OCI-LY7 (cell line): ENCODE results near the gene MGMT. TPM values are rescaled to one million over a fixed set of nuclear protein-coding genes. Genes with fewer than 3 reads are reported as not detected.

Experiments
- BruUV-seq: library from RNA; stranded (reverse); fragments of 400-500 nt; replicated peaks from 2 replicates; lab custom pipeline; 2021; lab: Mats Ljungman, UMichigan
- CTCF ChIA-PET: fragments of 300-600 bp; sonication (Branson Sonifier 250); formaldehyde crosslinking; loops from one replicate; lab custom pipeline; 2022; ENCODE audit warnings: antibody characterized with exemption; ENCODE audit not compliant: unreplicated experiment; lab: Charles Lee
- POLR2A ChIA-PET: fragments of 300-600 bp; sonication (Branson Sonifier 250); formaldehyde crosslinking; loops from one replicate; lab custom pipeline; 2022; ENCODE audit warnings: antibody characterized with exemption; lab: Charles Lee
- DNase-seq: peaks from one replicate; pipeline ENCODE4 v3.0.0-alpha.2; 2015; ENCODE audit warnings: low spot score
- H2AFZ ChIP-seq: fragments of 200-600 bp; sonication (generic), shearing (Covaris generic); 2 replicates; pipeline ENCODE4 v1.6.1; 2014; ENCODE audit warnings: mild to moderate bottlenecking, antibody characterized with exemption, low read length, moderate library complexity
- H3K27ac ChIP-seq: fragments of 200-600 bp; sonication (generic); 2 replicates; pipeline ENCODE4 v1.5.1; 2014; ENCODE audit warnings: mixed run types, low read depth, mild to moderate bottlenecking, moderate library complexity, low read length, inconsistent platforms; ENCODE audit not compliant: poor library complexity, severe bottlenecking
- H3K36me3 ChIP-seq: fragments of 200-600 bp; sonication (generic); 2 replicates; pipeline ENCODE4 v1.6.1; 2014; ENCODE audit warnings: mild to moderate bottlenecking, antibody characterized with exemption, low read length, moderate library complexity, mixed read lengths; ENCODE audit not compliant: insufficient read depth
- H3K4me1 ChIP-seq: fragments of 200-600 bp; sonication (generic); 2 replicates; pipeline ENCODE4 v1.5.1; 2014; ENCODE audit warnings: mild to moderate bottlenecking, low read length; ENCODE audit not compliant: insufficient read depth, poor library complexity, severe bottlenecking
- H3K4me2 ChIP-seq: fragments of 200-600 bp; sonication (generic); 2 replicates; pipeline ENCODE4 v1.6.1; 2014; ENCODE audit warnings: mild to moderate bottlenecking, low read length
- H3K4me3 ChIP-seq: fragments of 200-600 bp; sonication (generic); 2 replicates; pipeline ENCODE4 v1.5.1; 2014; ENCODE audit warnings: mild to moderate bottlenecking, low read depth, low read length; ENCODE audit not compliant: poor library complexity, severe bottlenecking
- H3K79me2 ChIP-seq: fragments of 200-600 bp; sonication (generic); 2 replicates; pipeline ENCODE4 v1.6.1; 2016; ENCODE audit warnings: low read depth, mild to moderate bottlenecking, low read length, moderate library complexity, mixed read lengths; ENCODE audit not compliant: insufficient read depth
- H3K9me2 ChIP-seq: fragments of 200-600 bp; sonication (generic); 2 replicates; pipeline ENCODE4 v1.6.1; 2016; ENCODE audit warnings: mild to moderate bottlenecking, low read length, mixed read lengths; ENCODE audit not compliant: insufficient read depth
- H3K9me3 ChIP-seq: fragments of 200-600 bp; sonication (generic); 2 replicates; pipeline ENCODE4 v1.6.1; 2014; ENCODE audit warnings: mild to moderate bottlenecking, mixed run types, low read length, mixed read lengths
- H4K20me1 ChIP-seq: fragments of 200-600 bp; sonication (generic); 2 replicates; pipeline ENCODE4 v1.6.1; 2014; ENCODE audit warnings: mild to moderate bottlenecking, antibody characterized with exemption, low read length, moderate library complexity, mixed read lengths; ENCODE audit not compliant: insufficient read depth
- EZH2phosphoT487 ChIP-seq: fragments of 200-600 bp; sonication (generic); IDR thresholded peaks from 2 replicates; pipeline ENCODE4 v1.6.1; 2018; ENCODE audit warnings: low read depth, borderline replicate concordance, mild to moderate bottlenecking, mixed run types, antibody characterized with exemption, low read length, moderate library complexity, mixed read lengths
- intact Hi-C: fragments of 100-400 bp; cut with micrococcal nuclease; formaldehyde crosslinking; loops from one replicate; pipeline ENCODE4 v1.10.0; 2022; ENCODE audit not compliant: unreplicated experiment
- total RNA-seq, 2 experiments: library from RNA; depleted of rRNA in 1 of 2; stranded (reverse); fragments of >200 nt in 1 of 2; shearing (Covaris generic) in 1 of 2; gene quantifications; 2 replicates each; pipeline ENCODE4 v1.2.3, GENCODE V29; 2014 to 2022
- TF ChIP-seq, protein P1 (sequence below): fragments of 200-600 bp; sonication (generic); conservative IDR thresholded peaks from 2 replicates; pipeline ENCODE4 v1.5.1; 2014; ENCODE audit warnings: mild to moderate bottlenecking, antibody characterized with exemption, low read length, moderate library complexity, mixed read lengths

The MGMT gene
- total RNA-seq, 2 experiments from 2014 or later = 19.7 to 25.0 TPM

DNA sequence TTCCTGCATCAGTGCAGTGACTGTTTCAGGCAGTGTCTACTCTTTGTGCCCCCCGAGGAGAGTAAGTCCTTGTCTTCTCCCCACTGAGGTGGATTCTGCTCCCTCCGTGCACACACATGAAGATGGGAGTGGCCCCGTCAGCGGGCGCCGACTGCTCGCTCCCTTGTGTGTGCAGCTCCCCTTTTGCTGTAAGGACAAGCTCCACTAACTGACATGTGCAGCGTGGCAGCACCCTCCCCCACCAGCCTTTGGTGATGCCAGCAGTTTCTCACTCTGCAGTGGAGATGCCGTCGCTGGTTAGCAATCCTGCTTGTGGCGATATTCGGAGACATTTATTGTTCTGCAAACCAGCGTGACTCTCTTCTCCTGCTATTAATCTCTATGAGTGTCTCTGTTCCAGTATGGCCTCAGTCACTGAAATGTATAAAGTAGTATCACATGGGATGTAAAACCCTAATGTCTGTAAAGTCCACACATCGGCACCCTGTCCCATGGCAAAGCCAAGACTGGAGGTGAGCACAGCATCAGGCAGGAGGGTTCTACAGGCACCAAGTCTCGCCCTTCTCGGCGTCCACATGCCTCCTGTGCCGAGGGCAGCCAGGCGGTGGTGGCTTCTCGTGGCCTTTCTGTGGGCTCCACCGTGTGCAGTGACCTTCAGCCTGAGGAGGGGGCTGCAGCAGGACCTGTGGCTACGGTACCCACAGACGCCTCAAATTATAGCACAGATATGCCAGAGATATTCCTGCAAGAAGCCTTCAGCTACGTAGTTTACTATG, 294.3 kb downstream of the MGMT start:
- H4K20me1 ChIP-seq = no peaks in the 10 kb centered on the region
- H3K4me3 ChIP-seq = no peak overlapping the region
- CTCF ChIA-PET = no interaction called here
- no peak overlapping the region for H3K27ac ChIP-seq
- no peaks in the 10 kb centered on the region for H3K4me1 ChIP-seq
- POLR2A ChIA-PET = interaction anchor here (0.7 kb wide), 1 partner anchor 1193 kb away, joined by 3 read pairs; no protein-coding TSS in a partner anchor
- no peaks in the 10 kb centered on the region for H3K9me3 ChIP-seq
- H3K36me3 ChIP-seq = no peaks in the 10 kb centered on the region
- no TSS peak for BruUV-seq
- intact Hi-C loops = no loop called here
- H3K79me2 ChIP-seq = no peaks in the 10 kb centered on the region
- H2AFZ ChIP-seq = no peak overlapping the region
- no peak overlapping the region for H3K4me2 ChIP-seq
- TF ChIP-seq, protein P1, sequence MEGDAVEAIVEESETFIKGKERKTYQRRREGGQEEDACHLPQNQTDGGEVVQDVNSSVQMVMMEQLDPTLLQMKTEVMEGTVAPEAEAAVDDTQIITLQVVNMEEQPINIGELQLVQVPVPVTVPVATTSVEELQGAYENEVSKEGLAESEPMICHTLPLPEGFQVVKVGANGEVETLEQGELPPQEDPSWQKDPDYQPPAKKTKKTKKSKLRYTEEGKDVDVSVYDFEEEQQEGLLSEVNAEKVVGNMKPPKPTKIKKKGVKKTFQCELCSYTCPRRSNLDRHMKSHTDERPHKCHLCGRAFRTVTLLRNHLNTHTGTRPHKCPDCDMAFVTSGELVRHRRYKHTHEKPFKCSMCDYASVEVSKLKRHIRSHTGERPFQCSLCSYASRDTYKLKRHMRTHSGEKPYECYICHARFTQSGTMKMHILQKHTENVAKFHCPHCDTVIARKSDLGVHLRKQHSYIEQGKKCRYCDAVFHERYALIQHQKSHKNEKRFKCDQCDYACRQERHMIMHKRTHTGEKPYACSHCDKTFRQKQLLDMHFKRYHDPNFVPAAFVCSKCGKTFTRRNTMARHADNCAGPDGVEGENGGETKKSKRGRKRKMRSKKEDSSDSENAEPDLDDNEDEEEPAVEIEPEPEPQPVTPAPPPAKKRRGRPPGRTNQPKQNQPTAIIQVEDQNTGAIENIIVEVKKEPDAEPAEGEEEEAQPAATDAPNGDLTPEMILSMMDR = no peak
- TF ChIP-seq EZH2phosphoT487 = no peak
- H3K9me2 ChIP-seq = no peaks in the 10 kb centered on the region
- DNase-seq = no peak

DNA sequence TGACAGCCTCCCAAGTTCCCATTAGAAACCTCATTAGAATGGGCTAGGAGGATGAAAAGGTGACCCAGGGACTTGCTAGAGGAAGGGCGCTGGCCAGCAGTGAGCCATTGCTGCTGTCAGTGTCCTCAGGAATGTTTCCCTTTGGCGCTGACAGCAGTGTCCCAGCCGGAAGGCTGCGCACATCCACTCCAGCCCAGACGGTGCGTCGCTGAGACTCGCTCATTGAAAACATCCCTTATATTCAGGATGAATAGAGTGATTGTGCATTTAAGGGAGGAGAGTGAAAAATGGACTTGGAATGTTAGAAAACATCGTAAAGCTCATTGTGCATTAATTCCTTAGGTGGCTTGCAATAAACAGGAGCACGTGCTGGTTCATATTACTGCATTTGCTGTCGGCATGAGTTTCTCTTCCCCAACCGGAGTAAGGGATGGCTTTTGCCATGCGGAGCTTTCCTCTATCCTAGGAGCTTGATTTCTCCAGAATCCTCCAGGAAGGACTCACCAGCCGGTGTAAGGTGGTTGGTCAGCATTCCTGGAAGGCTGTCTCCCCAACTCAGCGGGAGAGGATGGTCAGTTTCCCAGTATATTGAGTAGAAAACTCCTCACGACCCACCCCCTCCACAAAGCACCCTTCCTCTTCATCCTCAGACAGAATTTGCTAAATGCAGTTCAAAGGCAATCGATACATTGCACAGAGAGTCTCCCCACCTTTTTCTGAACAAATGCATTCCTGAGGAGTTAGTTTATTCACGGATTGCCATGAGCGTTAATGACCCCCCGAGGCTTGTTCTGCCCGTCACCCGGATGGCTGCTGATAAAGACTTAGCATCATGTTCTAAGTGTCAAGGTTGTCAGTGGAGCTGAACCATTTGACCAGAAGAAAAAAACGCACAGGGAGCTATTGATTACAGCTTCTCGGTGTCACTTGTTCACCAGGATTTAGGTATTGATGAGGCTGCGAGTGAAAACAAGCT, 295.2 kb downstream of the MGMT start:
- no peaks in the 10 kb centered on the region for H3K9me3 ChIP-seq
- H3K4me1 ChIP-seq = no peaks in the 10 kb centered on the region
- TF ChIP-seq, protein P1 = no peak
- TF ChIP-seq EZH2phosphoT487 = no peak
- H3K4me2 ChIP-seq = no peak overlapping the region
- H3K36me3 ChIP-seq = no peaks in the 10 kb centered on the region
- no peak for DNase-seq
- ChIA-PET POLR2A (no interaction called here), CTCF (no interaction called here)
- BruUV-seq = no TSS peak
- no peak overlapping the region for H2AFZ ChIP-seq
- no peaks in the 10 kb centered on the region for H3K79me2 ChIP-seq
- H3K4me3 ChIP-seq = no peak overlapping the region
- intact Hi-C loops = no loop called here
- H4K20me1 ChIP-seq = no peaks in the 10 kb centered on the region
- H3K9me2 ChIP-seq = no peaks in the 10 kb centered on the region
- H3K27ac ChIP-seq = no peak overlapping the region
